Heart left ventricle (tissue), 13 donors: ENCODE measurements around the gene SH3BP2.

Experiments used
- CTCF ChIP-seq, 12 donors: fragments of 200-600 bp; sonication (generic) in 4 of 12; IDR thresholded peaks; one replicate each; pipeline versions ENCODE4 v1.5.0 to v1.8.0; 2018 to 2022; ENCODE audit warnings: antibody characterized with exemption in 12 of 12, mild to moderate bottlenecking in 5 of 12
- POLR2A ChIP-seq, 2 donors: fragments of 450-650 bp; IDR thresholded peaks; one replicate each; pipeline ENCODE4 v1.6.1; 2017; ENCODE audit warnings: antibody characterized with exemption in 2 of 2, mild to moderate bottlenecking in 2 of 2, moderate library complexity in 2 of 2
- donor health status: ischemic (EF 13 %, LVEDD 7.1; RV severe dilation, severe dysfunction).
- donor health status: DM: no; HTN: yes; CAD: no.
- donor health status: DM: no; HTN: no; CAD: no.
- donor health status: ischemic (EF 25% LVEDD 6.9; RV normal size, moderate dysfunction).
- donor health status: ischemic (EF 25% LVEDD 5.7; RV mildly dilated, moderate dysfunction).
- donor health status: ischemic (EF 35%, LVEDD 5.7; RV mildly dilated, moderate dysfunction).
- donor health status: nonischemic (EF 11% LVEDD 7.7; RV severe dilation, severe dysfunction).
- donor health status: DM: yes; HTN: yes; CAD: no.
- donor health status: PGD.
- donor health status: ischemic (EF 29% LVEDD 5.4; RV normal size, mild dysfunction).
- donor health status: nonischemic (EF 23%, LVEDD 6.1; RV moderate dilation, normal function).

DNA sequence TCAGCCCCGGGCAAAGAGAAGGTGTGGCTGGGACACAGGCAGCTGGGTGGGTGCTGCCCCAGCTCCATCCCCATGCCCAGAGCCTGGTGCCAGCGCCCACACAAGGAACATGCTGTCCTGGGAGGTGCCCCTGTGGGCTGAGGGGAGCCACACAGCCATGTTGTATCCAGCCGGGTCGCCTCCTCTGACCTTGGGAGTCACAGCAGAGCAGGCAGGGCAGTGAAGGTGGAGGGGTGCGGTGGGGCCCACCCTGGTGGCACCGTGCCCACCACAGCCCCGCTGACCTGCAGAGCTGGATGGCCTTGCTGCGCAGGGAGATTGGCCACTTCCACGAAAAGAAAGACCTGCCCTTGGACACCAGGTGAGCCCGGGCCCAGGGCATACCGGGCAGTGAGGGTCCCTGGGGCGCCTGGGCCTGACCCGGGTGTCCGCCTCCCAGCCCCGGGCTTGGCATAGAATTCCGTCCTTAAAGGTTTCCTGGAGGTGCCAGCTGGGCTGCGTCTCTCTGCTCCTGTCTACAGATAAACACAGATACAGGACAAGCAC is 32.0 kb downstream of the SH3BP2 start:
- TF ChIP-seq POLR2A (IDR thresholded peaks at IDR 0.05) = no peak
- TF ChIP-seq CTCF (IDR thresholded peaks at IDR 0.05) = no peak
